OCI-LY1 (cell line): Measurements from ENCODE around the gene MRPS18C.

ENCODE experiments used
- H2AFZ ChIP-seq: fragments of 200-600 bp; sonication (generic), shearing (Covaris generic); 2 replicates; pipeline ENCODE4 v1.6.0; 2014; ENCODE audit warnings: antibody characterized with exemption, mild to moderate bottlenecking, low read length
- H3F3A ChIP-seq: fragments of 200-600 bp; sonication (generic), shearing (Covaris generic); 2 replicates; pipeline ENCODE4 v1.6.0; 2014; ENCODE audit warnings: mild to moderate bottlenecking, antibody characterized with exemption, low read length, moderate library complexity; ENCODE audit not compliant: insufficient read depth
- H3K27ac ChIP-seq: fragments of 200-600 bp; sonication (generic); 2 replicates; pipeline ENCODE4 v1.5.1; 2014; ENCODE audit warnings: low read length, mixed run types, mild to moderate bottlenecking, low read depth; ENCODE audit not compliant: poor library complexity, severe bottlenecking
- H3K27me3 ChIP-seq: fragments of 200-600 bp; sonication (generic); 2 replicates; pipeline ENCODE4 v1.6.0; 2014; ENCODE audit warnings: antibody characterized with exemption, mild to moderate bottlenecking, low read length, moderate library complexity; ENCODE audit not compliant: insufficient read depth
- H3K36me3 ChIP-seq: fragments of 200-600 bp; sonication (generic); 2 replicates; pipeline ENCODE4 v1.6.1; 2014; ENCODE audit warnings: mild to moderate bottlenecking, antibody characterized with exemption, low read length, moderate library complexity, mixed read lengths; ENCODE audit not compliant: insufficient read depth
- H3K4me1 ChIP-seq: fragments of 200-600 bp; sonication (generic); 2 replicates; pipeline ENCODE4 v1.5.1; 2014; ENCODE audit warnings: mild to moderate bottlenecking, low read length, moderate library complexity; ENCODE audit not compliant: insufficient read depth, severe bottlenecking
- H3K4me2 ChIP-seq: fragments of 200-600 bp; sonication (generic), shearing (Covaris generic); 2 replicates; pipeline ENCODE4 v1.6.1; 2014; ENCODE audit warnings: low read length
- H3K4me3 ChIP-seq: fragments of 200-600 bp; sonication (generic); 2 replicates; pipeline ENCODE4 v1.5.1; 2014; ENCODE audit warnings: low read length, low read depth, mild to moderate bottlenecking, mixed read lengths; ENCODE audit not compliant: poor library complexity, severe bottlenecking
- H3K79me2 ChIP-seq: fragments of 200-600 bp; shearing (Covaris generic); 2 replicates; pipeline ENCODE4 v1.6.1; 2016; ENCODE audit warnings: mixed run types, low read length, mixed read lengths; ENCODE audit not compliant: insufficient read depth
- H3K9ac ChIP-seq: fragments of 200-600 bp; sonication (generic), shearing (Covaris generic); 2 replicates; pipeline ENCODE4 v1.6.1; 2014; ENCODE audit warnings: mild to moderate bottlenecking, low read length, mixed read lengths
- H3K9me2 ChIP-seq: fragments of 200-600 bp; sonication (generic), shearing (Covaris generic); 2 replicates; pipeline ENCODE4 v1.6.1; 2014; ENCODE audit warnings: low read depth, mild to moderate bottlenecking, low read length, mixed read lengths
- H3K9me3 ChIP-seq: fragments of 200-600 bp; shearing (Covaris generic); 2 replicates; pipeline ENCODE4 v1.6.1; 2014; ENCODE audit warnings: low read length, mixed read lengths
- H4K20me1 ChIP-seq: fragments of 200-600 bp; sonication (generic), shearing (Covaris generic); 2 replicates; pipeline ENCODE4 v1.6.0; 2016; ENCODE audit warnings: mild to moderate bottlenecking, low read length; ENCODE audit not compliant: insufficient read depth
- CTCF ChIP-seq: fragments of 200-600 bp; sonication (generic), shearing (Covaris generic); IDR thresholded peaks from 2 replicates; pipeline ENCODE4 v1.5.1; 2017; ENCODE audit warnings: mild to moderate bottlenecking, antibody characterized with exemption, low read length, moderate library complexity, mixed read lengths
- EZH2 ChIP-seq: fragments of 200-600 bp; sonication (generic), shearing (Covaris generic); IDR thresholded peaks from 2 replicates; pipeline ENCODE4 v1.8.0; 2017; ENCODE audit warnings: borderline replicate concordance, mixed run types, mild to moderate bottlenecking, antibody characterized with exemption, low read length, moderate library complexity, mixed read lengths

MRPS18C gene

GRCh38 chr4:83436680-83437079 lies 19.2 kb upstream of the MRPS18C start:
- no peak for TF ChIP-seq CTCF
- no peak for TF ChIP-seq EZH2
- no peak overlapping the region for H3K9ac ChIP-seq
- H3K4me2 ChIP-seq, result no peak overlapping the region
- no peak overlapping the region for H3K27ac ChIP-seq
- H3K36me3 ChIP-seq, result peaks cover 33% of the 10 kb centered on the region
- no peak overlapping the region for H3K4me3 ChIP-seq
- no peaks in the 10 kb centered on the region for H3K9me3 ChIP-seq
- no peak overlapping the region for H2AFZ ChIP-seq
- H3K79me2 ChIP-seq, result no peaks in the 10 kb centered on the region
- H3F3A ChIP-seq, result no peaks in the 10 kb centered on the region
- H3K27me3 ChIP-seq, result no peaks in the 10 kb centered on the region
- no peaks in the 10 kb centered on the region for H3K4me1 ChIP-seq
- no peaks in the 10 kb centered on the region for H4K20me1 ChIP-seq
- H3K9me2 ChIP-seq, result no peaks in the 10 kb centered on the region

GRCh38 chr4:83438719-83439118 lies 17.1 kb upstream of the MRPS18C start:
- Histone ChIP-seq H3K9ac (no peak overlapping the region), H3F3A (no peaks in the 10 kb centered on the region), H3K27me3 (no peaks in the 10 kb centered on the region), H4K20me1 (no peaks in the 10 kb centered on the region), H2AFZ (no peak overlapping the region), H3K79me2 (no peaks in the 10 kb centered on the region), H3K4me1 (no peaks in the 10 kb centered on the region), H3K4me2 (no peak overlapping the region), H3K9me3 (no peaks in the 10 kb centered on the region), H3K36me3 (peaks cover 46% of the 10 kb centered on the region), H3K27ac (no peak overlapping the region), H3K4me3 (no peak overlapping the region), H3K9me2 (no peaks in the 10 kb centered on the region)
- no peak for TF ChIP-seq EZH2
- no peak for TF ChIP-seq CTCF

- peaks cover 56% of the 10 kb centered on the region for H3K36me3 ChIP-seq
- no peak overlapping the region for H2AFZ ChIP-seq
- H3K4me3 ChIP-seq, result no peak overlapping the region
- H4K20me1 ChIP-seq, result no peaks in the 10 kb centered on the region
- H3K9ac ChIP-seq, result no peak overlapping the region
- H3K27ac ChIP-seq, result no peak overlapping the region
- no peaks in the 10 kb centered on the region for H3F3A ChIP-seq
- no peaks in the 10 kb centered on the region for H3K27me3 ChIP-seq
- no peaks in the 10 kb centered on the region for H3K4me1 ChIP-seq
- H3K79me2 ChIP-seq, result no peaks in the 10 kb centered on the region
- H3K9me2 ChIP-seq, result no peaks in the 10 kb centered on the region
- no peak overlapping the region for H3K4me2 ChIP-seq
- H3K9me3 ChIP-seq, result no peaks in the 10 kb centered on the region
- TF ChIP-seq CTCF (no peak), EZH2 (no peak)
Observed at GRCh38 chr4:83440148-83440814, 15.6 kb upstream of the MRPS18C start.
